Neuron (in vitro differentiated cells): ENCODE results near the gene CDH4.
"Not testable (repeated sequence)": the region's sequence is repeated elsewhere in the genome, so short reads cannot be mapped to it uniquely, and the experiment has no call there.

Experiments
- H2AFZ ChIP-seq: one replicate; pipeline ENCODE4 v1.6.1; 2013; ENCODE audit warnings: low read depth, mild to moderate bottlenecking, inconsistent platforms, low read length, moderate library complexity
- H3K27me3 ChIP-seq: one replicate; pipeline ENCODE4 v1.6.1; 2013; ENCODE audit warnings: low read length; ENCODE audit not compliant: insufficient read depth
- H3K36me3 ChIP-seq: one replicate; pipeline ENCODE4 v1.6.1; 2013; ENCODE audit warnings: low read length; ENCODE audit not compliant: insufficient read depth
- H3K4me1 ChIP-seq: one replicate; pipeline ENCODE4 v1.6.1; 2013; ENCODE audit warnings: low read length; ENCODE audit not compliant: insufficient read depth
- H3K4me3 ChIP-seq: 2 replicates; pipeline ENCODE4 v1.5.1; 2013; ENCODE audit warnings: mild to moderate bottlenecking, low read length, moderate library complexity
- H3K9me3 ChIP-seq: one replicate; pipeline ENCODE4 v1.6.1; 2013; ENCODE audit warnings: low read length

Gene CDH4

DNA sequence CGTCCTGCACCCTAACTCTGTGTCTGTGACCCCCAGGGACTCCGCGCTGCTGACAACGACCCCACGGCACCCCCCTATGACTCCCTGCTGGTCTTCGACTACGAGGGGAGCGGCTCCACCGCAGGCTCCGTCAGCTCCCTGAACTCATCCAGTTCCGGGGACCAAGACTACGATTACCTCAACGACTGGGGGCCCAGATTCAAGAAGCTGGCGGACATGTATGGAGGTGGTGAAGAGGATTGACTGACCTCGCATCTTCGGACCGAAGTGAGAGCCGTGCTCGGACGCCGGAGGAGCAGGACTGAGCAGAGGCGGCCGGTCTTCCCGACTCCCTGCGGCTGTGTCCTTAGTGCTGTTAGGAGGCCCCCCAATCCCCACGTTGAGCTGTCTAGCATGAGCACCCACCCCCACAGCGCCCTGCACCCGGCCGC, 684.7 kb downstream of the CDH4 start:
- Histone ChIP-seq H3K27me3 (no peaks in the 10 kb centered on the region), H3K36me3 (peaks cover 8% of the 10 kb centered on the region)

DNA sequence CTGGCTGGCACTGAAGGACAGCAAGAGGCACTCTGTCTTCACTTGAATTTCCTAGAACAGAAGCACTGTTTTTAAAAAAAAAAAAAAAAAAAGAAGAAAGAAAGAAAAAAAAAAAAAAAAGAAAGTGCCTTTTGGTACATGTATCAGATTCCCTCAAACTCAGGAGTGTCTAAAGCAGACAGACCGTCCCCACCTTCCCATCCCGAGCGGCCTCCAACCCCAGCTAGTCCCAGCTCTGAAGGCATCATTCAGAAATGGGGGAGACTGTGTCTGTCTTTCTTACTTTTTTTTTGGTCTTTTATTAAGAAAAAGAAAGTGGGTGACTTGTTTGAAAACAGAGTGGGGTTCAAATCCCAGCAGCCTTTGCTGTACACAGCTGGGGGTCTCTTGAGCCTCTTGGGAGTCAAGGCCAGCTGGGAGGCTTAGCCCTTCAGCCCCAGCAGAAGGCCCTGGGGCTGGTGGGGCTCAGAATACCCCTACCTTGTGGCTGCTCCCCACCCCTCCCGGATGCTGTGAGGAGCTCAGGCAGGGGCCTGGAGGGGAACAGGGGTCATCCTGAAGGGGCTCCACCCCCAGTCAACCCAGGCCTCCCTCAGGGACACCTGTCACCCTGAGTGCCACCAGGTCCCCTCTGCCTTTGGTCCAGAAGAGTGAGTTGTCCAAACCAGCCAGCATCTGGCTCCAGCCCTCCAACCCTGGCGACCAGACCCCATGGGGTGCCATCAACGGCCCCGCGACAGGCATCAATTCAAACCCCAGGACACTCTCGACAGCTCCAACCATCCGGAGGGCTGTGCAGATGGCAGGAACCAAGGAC, 685.3 kb downstream of the CDH4 start:
- H3K4me1 ChIP-seq, result no peaks in the 10 kb centered on the region
- H2AFZ ChIP-seq, result no peak overlapping the region
- no peaks in the 10 kb centered on the region for H3K9me3 ChIP-seq
- H3K36me3 ChIP-seq, result peaks cover 8% of the 10 kb centered on the region
- H3K27me3 ChIP-seq, result no peaks in the 10 kb centered on the region
- no peak overlapping the region for H3K4me3 ChIP-seq

More for the DNA sequence above, 684.7 kb downstream of the CDH4 start:
- H3K4me1 ChIP-seq, result no peaks in the 10 kb centered on the region
- no peak overlapping the region for H3K4me3 ChIP-seq
- H3K9me3 ChIP-seq, result no peaks in the 10 kb centered on the region
- no peak overlapping the region for H2AFZ ChIP-seq

DNA sequence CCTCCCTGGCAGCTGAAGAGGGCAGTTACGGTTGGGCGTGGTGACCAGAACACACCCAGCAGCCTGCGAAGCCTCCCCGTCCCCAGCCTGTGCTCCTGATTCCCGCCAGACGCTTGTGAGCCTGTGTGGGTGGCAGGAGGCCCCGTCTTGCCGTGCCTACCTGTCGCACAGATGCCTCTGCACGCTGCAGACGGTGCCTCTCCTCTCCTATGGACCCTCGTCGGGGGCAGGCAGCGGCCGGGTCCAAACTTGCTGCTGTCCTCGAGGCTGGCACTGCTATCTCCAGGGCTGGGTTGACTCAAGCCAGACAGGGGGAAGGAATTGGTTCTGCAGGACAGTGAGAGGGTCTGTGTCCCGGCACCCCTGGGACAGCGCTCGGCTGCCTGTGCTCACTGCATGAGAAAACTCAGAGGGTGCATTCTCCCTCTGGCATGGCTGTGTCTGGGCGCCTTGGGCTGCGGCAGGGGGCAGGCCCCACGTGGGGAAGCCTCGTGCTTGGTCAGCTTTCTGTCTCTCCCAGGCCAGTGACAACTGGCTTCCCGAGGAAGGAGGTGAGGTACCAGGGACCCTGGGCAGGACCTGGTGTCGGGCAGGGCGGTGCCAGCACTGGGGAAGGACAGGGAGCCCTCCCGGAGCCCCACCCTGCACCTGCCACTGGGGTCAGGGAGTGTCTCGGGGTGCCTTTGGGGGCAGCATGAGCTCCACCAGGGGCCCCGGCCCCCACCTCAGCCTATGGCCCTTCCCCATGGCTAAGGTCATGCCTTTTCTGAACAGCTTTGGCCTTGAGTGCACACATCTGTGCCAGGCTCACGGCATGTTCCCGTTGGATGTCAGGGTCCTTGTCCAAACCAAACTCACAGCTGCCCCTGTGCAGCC, 686.1 kb downstream of the CDH4 start:
- H2AFZ ChIP-seq, result no peak overlapping the region
- no peaks in the 10 kb centered on the region for H3K9me3 ChIP-seq
- peaks cover 2% of the 10 kb centered on the region for H3K36me3 ChIP-seq
- H3K4me3 ChIP-seq, result no peak overlapping the region
- H3K27me3 ChIP-seq, result no peaks in the 10 kb centered on the region
- no peaks in the 10 kb centered on the region for H3K4me1 ChIP-seq

- no peaks in the 10 kb centered on the region for H3K9me3 ChIP-seq
- H3K4me3 ChIP-seq, result no peak overlapping the region
- no peak overlapping the region for H2AFZ ChIP-seq
- H3K36me3 ChIP-seq, result peaks cover 2% of the 10 kb centered on the region
- H3K27me3 ChIP-seq, result no peaks in the 10 kb centered on the region
- no peaks in the 10 kb centered on the region for H3K4me1 ChIP-seq
Measured at GRCh38 chr20:61938839-61939690, 687.0 kb downstream of the CDH4 start.

DNA sequence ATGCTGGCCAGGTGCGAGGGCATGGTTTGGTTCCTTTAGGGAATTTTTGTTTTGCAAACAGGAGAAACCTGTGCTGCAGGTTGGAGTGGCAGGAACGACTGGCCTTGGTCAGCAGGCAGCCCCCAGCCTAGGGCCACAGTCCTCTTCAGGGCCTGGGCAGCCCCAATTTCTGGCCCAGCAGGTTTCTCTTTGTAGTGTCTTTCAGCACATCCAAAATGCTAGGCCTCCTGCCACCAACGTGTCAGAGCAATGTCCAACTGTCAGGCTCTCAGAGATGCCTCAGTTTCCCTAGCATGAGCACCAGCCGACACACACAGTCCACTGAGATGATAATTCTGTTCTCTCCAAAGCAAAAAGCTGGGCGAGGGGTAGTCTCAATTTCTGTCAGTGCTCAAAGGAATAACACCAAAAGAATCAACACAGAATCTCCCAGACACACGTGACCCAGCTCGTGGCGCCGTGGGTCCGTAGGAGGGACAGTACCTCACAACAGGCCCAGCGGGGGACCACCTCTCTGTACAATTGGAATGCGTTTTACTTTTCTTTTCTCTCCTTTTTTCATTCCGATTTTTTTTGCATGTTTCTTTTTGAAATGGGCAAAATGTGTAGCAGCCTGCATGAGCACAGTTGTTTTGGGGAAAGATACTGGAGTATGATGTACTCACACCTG, 687.8 kb downstream of the CDH4 start:
- H3K27me3 ChIP-seq, result no peaks in the 10 kb centered on the region

GRCh38 chr20:61940491-61940890, 688.4 kb downstream of the CDH4 start:
- no peaks in the 10 kb centered on the region for H3K27me3 ChIP-seq
- no peak overlapping the region for H3K4me3 ChIP-seq
- H3K4me1 ChIP-seq, result no peaks in the 10 kb centered on the region
- H3K9me3 ChIP-seq, result no peaks in the 10 kb centered on the region
- no peaks in the 10 kb centered on the region for H3K36me3 ChIP-seq
- H2AFZ ChIP-seq, result no peak overlapping the region

More for the DNA sequence above, 687.8 kb downstream of the CDH4 start:
- H3K36me3 ChIP-seq, result no peaks in the 10 kb centered on the region
- no peaks in the 10 kb centered on the region for H3K9me3 ChIP-seq
- H2AFZ ChIP-seq, result no peak overlapping the region
- no peak overlapping the region for H3K4me3 ChIP-seq
- no peaks in the 10 kb centered on the region for H3K4me1 ChIP-seq

DNA sequence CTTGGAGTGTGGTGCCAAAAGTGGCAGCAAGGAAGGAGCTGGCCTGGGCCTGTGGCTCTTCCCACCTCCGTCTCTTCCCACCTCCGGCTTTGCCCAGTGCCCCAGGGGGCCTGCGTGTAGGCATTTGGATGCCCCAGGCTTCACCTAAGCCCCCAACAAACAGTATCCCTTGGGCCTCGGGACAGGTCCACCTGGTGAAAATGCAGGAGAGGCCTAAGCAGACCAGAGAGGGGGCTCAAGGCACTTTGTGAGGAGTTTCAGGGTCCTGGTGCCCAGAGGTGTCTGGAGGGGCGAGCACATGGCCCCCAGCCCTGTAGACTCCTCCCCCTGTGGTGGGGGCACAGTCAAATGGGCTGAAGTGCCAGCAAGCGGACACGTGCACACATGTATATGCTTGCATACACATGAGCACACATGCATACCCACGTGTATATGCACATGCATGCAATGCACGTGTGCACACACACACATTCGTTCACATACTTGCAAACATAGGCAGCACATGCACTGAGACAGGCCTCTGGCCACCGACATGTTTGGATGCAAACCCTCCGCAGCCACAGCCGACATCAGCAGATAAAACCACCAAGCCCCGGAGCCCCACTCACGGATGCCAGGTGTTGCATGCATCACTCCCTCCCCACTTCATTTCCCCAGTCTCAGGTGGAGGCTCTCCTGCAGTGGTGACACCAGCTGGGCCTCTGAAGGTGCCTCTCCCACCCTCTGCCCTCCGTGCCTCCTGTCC, 689.1 kb downstream of the CDH4 start:
- Histone ChIP-seq H3K4me1 (no peaks in the 10 kb centered on the region), H3K36me3 (no peaks in the 10 kb centered on the region), H3K4me3 (no peak overlapping the region), H3K9me3 (no peaks in the 10 kb centered on the region), H2AFZ (no peak overlapping the region), H3K27me3 (no peaks in the 10 kb centered on the region)

DNA sequence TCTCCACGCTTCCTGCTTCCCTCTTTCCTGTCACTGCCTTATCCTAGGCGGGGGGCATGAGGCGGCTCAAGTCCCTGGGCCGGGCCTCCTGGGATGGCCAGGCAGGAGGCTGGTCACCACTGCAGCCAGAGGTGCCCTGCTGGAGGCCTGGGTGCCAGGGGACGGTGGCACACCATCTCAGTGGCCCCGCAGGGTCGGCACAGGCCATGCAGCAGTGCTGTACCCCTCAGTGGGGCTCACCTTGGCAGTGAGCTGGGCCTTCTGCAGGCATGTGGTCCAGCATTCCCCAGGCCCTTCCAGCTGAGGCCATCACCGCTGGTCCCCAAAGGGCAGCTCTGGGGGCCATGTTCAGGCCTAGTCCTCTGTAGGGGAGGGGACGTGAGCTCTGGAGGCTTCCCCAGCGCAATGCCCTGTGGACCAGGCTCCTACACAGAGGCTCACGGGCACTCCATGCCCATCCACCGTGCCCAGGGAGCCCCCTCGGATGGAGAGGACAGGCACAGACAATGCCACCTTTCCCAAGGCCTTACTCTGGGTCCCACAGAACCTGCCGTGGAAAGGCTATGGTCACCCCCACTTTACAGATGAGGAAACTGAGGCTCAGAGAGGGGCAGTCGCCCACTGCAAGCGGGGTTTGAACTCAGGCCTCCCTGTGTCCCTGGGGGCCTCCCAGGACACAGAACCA, 689.8 kb downstream of the CDH4 start:
- H3K27me3 ChIP-seq, result no peaks in the 10 kb centered on the region
- H3K4me1 ChIP-seq, result no peaks in the 10 kb centered on the region
- no peak overlapping the region for H3K4me3 ChIP-seq
- H3K9me3 ChIP-seq, result no peaks in the 10 kb centered on the region
- no peak overlapping the region for H2AFZ ChIP-seq
- no peaks in the 10 kb centered on the region for H3K36me3 ChIP-seq

- H3K4me1 ChIP-seq, result no peaks in the 10 kb centered on the region
- no peak overlapping the region for H3K4me3 ChIP-seq
- no peaks in the 10 kb centered on the region for H3K27me3 ChIP-seq
- no peaks in the 10 kb centered on the region for H3K9me3 ChIP-seq
- no peaks in the 10 kb centered on the region for H3K36me3 ChIP-seq
- H2AFZ ChIP-seq, result no peak overlapping the region
Measured at GRCh38 chr20:61942526-61942925, 690.5 kb downstream of the CDH4 start.

- not testable (repeated sequence) for H3K4me3 ChIP-seq, H3K36me3 ChIP-seq, H2AFZ ChIP-seq, H3K27me3 ChIP-seq, H3K4me1 ChIP-seq, H3K9me3 ChIP-seq
Measured at GRCh38 chr20:61944967-61945366, 692.9 kb downstream of the CDH4 start.

DNA sequence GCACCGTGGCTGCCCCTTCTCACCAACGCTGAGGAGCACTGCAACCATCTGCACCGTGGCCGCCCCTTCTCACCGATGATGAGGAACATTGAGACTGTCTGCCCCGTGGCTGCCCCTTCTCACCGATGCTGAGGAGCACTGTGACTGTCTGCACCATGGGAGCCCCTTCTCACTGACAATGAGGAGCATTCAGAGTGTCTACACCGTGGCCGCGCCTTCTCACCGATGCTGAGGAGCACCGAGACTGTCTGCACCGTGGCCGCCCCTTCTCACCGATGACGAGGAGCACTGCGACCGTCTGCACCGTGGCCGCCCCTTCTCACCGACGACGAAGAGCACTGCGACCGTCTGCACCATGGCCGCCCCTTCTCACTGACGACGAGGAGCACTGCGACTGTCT, 693.4 kb downstream of the CDH4 start:
- H3K27me3 ChIP-seq, H3K36me3 ChIP-seq, H3K4me3 ChIP-seq, H3K4me1 ChIP-seq, H3K9me3 ChIP-seq, H2AFZ ChIP-seq: not testable (repeated sequence)
